Mammary epithelial cell (primary cell): ENCODE results near the gene FRZB.

Experiments used
- CTCF ChIP-seq, 2 donors: IDR thresholded peaks in 1 of 2; conservative IDR thresholded peaks in 1 of 2; 2 replicates each; pipeline ENCODE4 v1.5.1; 2011 to 2012; ENCODE audit warnings: inconsistent platforms in 2 of 2, low read length in 2 of 2, mild to moderate bottlenecking in 2 of 2, control low read depth in 1 of 2, low read depth in 1 of 2; ENCODE audit not compliant: insufficient read depth in 1 of 2; ENCODE audit errors: extremely low read depth in 1 of 2
- EZH2 ChIP-seq: IDR thresholded peaks from 2 replicates; pipeline ENCODE4 v1.6.1; 2012; ENCODE audit warnings: low read length, inconsistent platforms, borderline replicate concordance

GRCh38 chr2:182901748-182902147, 35.3 kb upstream of the FRZB start:
- TF ChIP-seq CTCF (conservative IDR thresholded peaks at IDR 0.05 in 1 of 2, IDR thresholded peaks at IDR 0.05 in 1 of 2; ENCODE audit: extremely low read depth in 1 of 2, insufficient read depth in 1 of 2, low read depth in 1 of 2, low read length in 2 of 2) (no peak), EZH2 (no peak)
